Stimulated activated naive CD8-positive, alpha-beta T cell treated with anti-CD3 and anti-CD28 coated beads, Interleukin-15, Interleukin-2, amounts not matched to agents 100 ng/mL and 50 ng/mL, for 24 hours (primary cell): ENCODE data around the gene NPHP4.

Experiments
- H3K27ac Mint-ChIP-seq: one replicate; pipeline ENCODE4 v1.8.0; 2021; ENCODE audit warnings: mild to moderate bottlenecking, mixed read lengths
- H3K27me3 Mint-ChIP-seq: one replicate; pipeline ENCODE4 v1.8.0; 2021; ENCODE audit warnings: mixed read lengths
- H3K36me3 Mint-ChIP-seq: one replicate; pipeline ENCODE4 v1.8.0; 2021; ENCODE audit warnings: low read depth, mixed read lengths
- H3K4me1 Mint-ChIP-seq: one replicate; pipeline ENCODE4 v1.8.0; 2021; ENCODE audit warnings: low read depth, mixed read lengths
- H3K4me3 Mint-ChIP-seq: one replicate; pipeline ENCODE4 v1.8.0; 2021; ENCODE audit warnings: mild to moderate bottlenecking, mixed read lengths
- H3K9me3 Mint-ChIP-seq: one replicate; pipeline ENCODE4 v1.8.0; 2021; ENCODE audit warnings: mixed read lengths

Gene NPHP4

DNA sequence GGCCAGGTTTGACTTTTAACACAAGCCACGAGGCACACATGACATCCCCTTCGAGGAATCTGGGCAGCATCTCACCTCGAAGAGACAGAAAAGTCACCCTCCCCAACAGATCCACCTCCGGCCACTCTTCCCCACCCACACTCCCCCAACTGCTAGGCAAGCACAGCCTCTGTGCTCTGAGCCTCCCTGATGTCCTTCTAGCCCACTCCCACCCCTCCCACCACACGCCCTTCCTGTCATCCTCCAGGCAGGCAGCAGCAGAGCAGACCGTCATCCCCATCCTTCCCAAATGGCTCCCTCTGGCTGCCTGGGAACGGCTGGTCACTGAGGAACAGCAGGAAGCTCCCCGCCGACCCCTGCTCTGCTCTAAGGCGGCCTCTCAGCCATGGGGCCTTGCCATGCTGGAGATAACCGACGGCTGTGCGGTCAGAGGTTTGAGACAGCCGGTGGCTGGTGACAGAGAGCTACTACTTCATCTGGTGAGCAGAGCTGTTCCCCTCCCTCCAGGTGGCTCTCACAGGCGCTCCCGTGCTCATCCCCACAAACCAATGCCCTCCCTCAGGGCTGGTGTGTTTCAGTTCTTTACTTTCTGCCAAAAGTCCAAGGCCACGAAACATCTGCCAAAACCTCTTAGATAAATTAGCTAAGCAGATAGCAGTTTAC lies 25.6 kb downstream of the NPHP4 start:
- no peak overlapping the region for H3K27ac Mint-ChIP-seq
- H3K4me3 Mint-ChIP-seq, result no peak overlapping the region
- no peaks in the 10 kb centered on the region for H3K9me3 Mint-ChIP-seq

DNA sequence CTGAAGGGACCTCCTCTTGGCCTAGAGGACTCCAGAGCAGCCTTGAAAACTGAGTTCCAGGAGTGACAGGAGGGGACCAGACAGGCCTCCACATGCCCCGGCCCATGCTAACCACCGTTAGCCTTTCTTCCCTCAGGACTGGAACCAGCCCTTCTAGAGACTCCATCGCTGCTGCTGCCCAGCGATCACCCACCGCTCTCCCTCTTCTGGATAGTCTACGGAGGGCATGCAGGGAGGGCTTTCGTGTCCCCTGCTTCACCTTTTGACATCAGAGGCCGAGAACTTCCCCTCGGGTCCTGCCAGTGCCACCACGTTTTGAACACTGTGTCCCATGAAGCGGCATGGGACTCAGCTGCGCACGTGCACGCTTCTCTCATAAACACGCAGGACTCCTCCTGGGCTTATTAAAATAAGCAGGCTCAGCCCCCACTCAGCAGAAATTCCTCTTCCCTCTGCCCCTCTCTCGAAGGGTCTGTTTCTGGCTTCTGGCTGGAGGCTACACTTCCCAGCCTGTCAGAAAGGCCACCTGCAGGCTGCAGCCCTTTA lies 26.6 kb downstream of the NPHP4 start:
- H3K27ac Mint-ChIP-seq, result no peak overlapping the region
- H3K27me3 Mint-ChIP-seq, result no peaks in the 10 kb centered on the region
- H3K9me3 Mint-ChIP-seq, result no peaks in the 10 kb centered on the region
- H3K4me1 Mint-ChIP-seq, result no peaks in the 10 kb centered on the region
- H3K4me3 Mint-ChIP-seq, result no peak overlapping the region
- H3K36me3 Mint-ChIP-seq, result peaks cover 12% of the 10 kb centered on the region

More for the DNA sequence above, 25.6 kb downstream of the NPHP4 start:
- H3K4me1 Mint-ChIP-seq, result no peaks in the 10 kb centered on the region
- H3K36me3 Mint-ChIP-seq, result peaks cover 2% of the 10 kb centered on the region
- H3K27me3 Mint-ChIP-seq, result no peaks in the 10 kb centered on the region

DNA sequence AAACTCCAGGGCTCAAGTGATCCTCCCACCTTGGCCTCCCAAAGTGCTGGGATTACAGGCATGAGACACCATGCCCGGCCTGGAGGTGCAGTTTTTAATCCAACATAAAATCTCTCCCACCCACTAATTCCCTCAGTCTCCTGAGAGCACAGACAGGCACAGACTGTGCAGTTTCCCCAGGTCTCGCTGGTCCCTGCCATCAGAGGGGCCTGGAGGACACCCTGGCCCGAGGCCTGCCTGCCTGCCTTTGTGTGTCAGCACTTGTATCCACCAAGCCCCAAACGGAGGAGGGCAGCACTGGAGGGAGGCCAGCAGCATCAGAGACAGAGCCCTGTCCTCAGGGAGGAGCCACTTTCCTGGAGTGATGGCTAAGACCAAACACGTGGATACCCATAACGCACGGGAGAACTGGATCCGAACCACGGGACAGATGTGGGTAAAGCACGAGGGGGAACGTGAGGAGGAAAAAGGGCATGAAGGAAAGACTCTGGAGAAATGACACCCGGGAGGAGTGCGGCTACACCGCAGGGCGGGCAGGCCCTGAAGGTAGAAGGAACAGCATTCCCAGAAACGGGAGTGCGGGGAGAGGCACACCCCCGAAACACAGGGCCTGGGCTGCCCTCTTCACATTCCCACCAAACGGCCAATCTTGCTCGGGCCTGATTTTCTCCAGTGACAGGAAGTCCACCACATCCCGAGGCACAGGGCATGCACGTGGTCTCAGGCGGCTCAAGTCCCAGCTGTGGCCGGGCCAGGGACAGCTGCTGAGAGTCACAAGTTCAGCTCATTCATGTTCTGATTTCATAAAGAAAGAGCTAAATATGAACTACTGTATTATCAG lies 29.7 kb downstream of the NPHP4 start:
- no peaks in the 10 kb centered on the region for H3K4me1 Mint-ChIP-seq
- H3K9me3 Mint-ChIP-seq, result no peaks in the 10 kb centered on the region
- no peak overlapping the region for H3K4me3 Mint-ChIP-seq
- peaks cover 26% of the 10 kb centered on the region for H3K36me3 Mint-ChIP-seq
- H3K27me3 Mint-ChIP-seq, result no peaks in the 10 kb centered on the region
- no peak overlapping the region for H3K27ac Mint-ChIP-seq

DNA sequence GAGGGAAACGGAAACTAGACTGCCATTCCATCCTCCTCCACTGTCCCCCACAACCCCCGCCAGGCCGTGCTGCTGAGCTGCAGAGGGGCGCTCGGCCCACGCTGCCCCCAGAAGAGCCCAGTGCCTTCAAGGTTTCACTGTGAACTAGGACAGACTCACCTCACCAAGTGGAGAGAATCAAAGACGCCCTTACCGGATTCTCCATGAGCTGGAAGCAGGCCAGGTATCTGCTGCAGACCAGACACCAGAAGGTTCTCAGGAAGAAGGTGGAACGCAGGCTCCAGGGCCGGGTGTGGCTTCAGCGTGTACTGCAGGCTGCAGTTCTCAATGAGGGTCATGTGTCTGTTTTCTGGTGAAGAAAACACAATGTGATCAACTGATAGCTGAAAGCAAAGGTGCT lies 30.6 kb downstream of the NPHP4 start:
- Mint-ChIP-seq H3K36me3 (peaks cover 31% of the 10 kb centered on the region), H3K27ac (no peak overlapping the region), H3K27me3 (no peaks in the 10 kb centered on the region), H3K4me1 (no peaks in the 10 kb centered on the region), H3K4me3 (no peak overlapping the region), H3K9me3 (no peaks in the 10 kb centered on the region)

DNA sequence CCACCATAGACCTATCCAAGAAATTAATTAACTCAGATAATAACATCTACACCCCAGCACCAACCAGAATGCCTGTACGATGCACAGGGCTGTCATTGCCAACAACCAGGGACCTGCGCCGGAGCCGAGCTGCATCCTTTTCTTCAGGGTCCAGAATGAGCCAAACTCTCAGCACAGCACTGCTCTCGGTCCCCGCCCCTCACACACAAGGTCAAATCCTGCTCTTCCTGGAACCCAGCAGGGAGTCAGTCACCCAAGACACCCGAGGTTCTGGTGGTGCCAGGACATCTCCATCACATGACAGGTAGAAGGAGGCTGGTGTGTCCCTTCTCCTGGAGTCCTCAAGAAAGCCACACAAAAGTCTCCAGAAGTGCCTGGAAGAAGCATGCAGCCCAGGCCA lies 31.9 kb downstream of the NPHP4 start:
- H3K27ac Mint-ChIP-seq, result no peak overlapping the region
- no peaks in the 10 kb centered on the region for H3K9me3 Mint-ChIP-seq
- H3K4me1 Mint-ChIP-seq, result peaks cover 4% of the 10 kb centered on the region
- no peaks in the 10 kb centered on the region for H3K27me3 Mint-ChIP-seq
- H3K4me3 Mint-ChIP-seq, result no peak overlapping the region
- H3K36me3 Mint-ChIP-seq, result peaks cover 36% of the 10 kb centered on the region

DNA sequence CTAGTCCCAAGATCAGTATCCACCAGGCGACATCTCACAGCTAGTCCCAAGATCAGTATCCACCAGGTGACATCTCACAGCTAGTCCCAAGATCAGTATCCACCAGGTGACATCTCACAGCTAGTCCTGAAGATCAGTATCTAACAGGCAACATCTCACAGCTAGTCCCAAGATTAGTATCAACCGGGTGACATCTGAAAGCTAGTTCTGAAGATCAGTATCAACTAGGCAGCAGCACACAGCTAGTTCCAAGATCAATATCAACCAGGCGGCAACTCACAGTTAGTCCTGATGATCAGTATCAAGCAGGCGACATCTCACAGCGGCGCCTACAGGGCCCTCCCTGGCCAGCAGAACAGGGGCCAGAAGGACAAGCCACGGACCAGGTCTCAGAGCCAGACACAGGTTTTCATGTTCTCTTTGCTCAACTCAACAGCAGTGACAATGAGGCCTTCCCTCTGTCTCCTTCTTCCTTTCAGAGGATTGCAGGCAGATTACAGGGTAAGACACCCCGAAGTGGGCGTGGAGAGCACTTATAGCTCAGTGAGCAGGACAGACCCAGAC lies 32.5 kb downstream of the NPHP4 start:
- H3K4me1 Mint-ChIP-seq, result peaks cover 10% of the 10 kb centered on the region
- H3K27ac Mint-ChIP-seq, result no peak overlapping the region
- H3K9me3 Mint-ChIP-seq, result no peaks in the 10 kb centered on the region
- peaks cover 41% of the 10 kb centered on the region for H3K36me3 Mint-ChIP-seq
- H3K4me3 Mint-ChIP-seq, result no peak overlapping the region
- H3K27me3 Mint-ChIP-seq, result no peaks in the 10 kb centered on the region

DNA sequence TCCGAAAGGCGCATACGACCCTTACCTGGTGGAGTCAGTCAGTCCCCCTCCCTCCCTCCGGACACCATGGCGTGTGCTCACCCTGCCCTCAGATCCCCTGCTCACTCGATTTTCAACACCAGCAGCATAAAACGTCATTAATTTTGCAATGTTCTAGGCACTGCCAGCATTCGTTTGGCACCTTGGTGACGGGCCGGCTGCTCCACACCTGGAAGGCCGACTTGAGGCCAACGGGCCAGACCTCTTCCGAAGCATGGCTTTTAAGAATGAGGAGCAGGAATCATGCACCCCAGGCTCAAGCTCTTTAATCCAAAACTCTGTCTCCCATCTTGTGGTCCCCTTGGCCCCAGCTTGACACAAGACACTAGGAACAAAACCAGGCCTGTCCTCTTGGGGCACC lies 33.1 kb downstream of the NPHP4 start:
- H3K27ac Mint-ChIP-seq, result no peak overlapping the region
- peaks cover 41% of the 10 kb centered on the region for H3K36me3 Mint-ChIP-seq
- H3K4me3 Mint-ChIP-seq, result no peak overlapping the region

DNA sequence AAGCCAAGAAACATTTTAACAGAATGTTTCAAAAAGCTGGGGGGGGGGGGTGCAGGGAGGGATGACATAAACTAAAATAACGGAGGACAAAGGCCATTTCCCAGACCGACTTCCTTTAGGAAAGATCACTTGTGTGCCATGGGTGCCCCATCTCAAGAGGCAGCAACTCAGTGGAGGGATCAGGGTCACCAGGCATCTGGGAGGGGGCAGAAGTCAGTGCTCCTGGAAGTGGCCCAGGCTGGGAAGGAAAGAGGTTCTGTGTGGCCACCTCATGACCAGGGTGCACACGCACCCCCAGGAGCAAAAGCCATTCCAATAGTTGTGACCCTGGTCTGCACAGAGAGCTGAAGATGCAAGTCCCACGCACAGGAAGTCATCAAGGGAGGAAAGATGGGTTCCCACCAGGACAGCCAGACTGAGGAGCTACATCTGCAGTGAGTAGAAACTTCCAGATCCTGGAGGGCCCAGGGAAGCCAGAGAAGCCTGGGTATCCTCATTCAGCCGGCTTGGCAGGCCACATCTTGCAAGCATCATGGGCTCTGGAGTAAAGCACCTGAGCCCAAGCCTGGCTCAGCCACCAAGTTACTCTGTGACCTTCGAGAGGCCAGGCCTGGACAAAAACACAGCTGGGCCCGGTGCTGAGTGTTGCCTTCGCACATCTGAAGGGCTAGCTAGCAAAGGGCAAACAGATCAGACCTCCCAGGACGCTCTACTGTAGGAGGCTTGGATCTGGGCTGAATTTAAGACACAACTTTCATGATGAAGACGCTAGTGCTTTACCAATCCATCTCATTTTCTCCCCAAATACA lies 36.0 kb downstream of the NPHP4 start:
- no peaks in the 10 kb centered on the region for H3K27me3 Mint-ChIP-seq
- H3K4me3 Mint-ChIP-seq, result no peak overlapping the region
- peaks cover 14% of the 10 kb centered on the region for H3K4me1 Mint-ChIP-seq
- peaks cover 34% of the 10 kb centered on the region for H3K36me3 Mint-ChIP-seq
- H3K9me3 Mint-ChIP-seq, result no peaks in the 10 kb centered on the region
- H3K27ac Mint-ChIP-seq, result no peak overlapping the region

More for the DNA sequence above, 33.1 kb downstream of the NPHP4 start:
- no peaks in the 10 kb centered on the region for H3K27me3 Mint-ChIP-seq
- peaks cover 14% of the 10 kb centered on the region for H3K4me1 Mint-ChIP-seq
- no peaks in the 10 kb centered on the region for H3K9me3 Mint-ChIP-seq

DNA sequence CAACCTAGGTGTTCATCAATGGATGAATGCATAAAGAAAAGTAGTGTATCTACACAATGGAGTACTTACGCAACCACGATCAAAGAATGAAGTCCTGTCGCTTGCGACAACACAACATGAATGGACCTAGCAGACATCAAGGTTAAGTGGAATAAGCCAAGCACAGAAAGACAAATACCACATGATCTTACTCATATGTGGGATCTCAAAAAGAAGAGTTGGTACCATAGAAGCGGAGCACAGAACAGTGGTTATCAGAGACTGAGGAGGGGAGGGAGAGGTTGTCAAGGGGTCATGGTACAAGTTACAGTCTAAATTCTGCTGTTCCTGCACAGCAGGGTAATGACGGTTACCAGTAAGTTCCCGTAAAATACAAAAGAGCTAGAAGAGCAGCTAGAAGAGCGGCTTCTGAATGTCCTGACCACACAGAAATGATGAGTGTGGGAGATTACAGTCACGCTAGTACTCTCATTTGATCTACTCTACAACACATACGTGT lies 36.7 kb downstream of the NPHP4 start:
- peaks cover 28% of the 10 kb centered on the region for H3K36me3 Mint-ChIP-seq
- no peaks in the 10 kb centered on the region for H3K27me3 Mint-ChIP-seq
- H3K9me3 Mint-ChIP-seq, result no peaks in the 10 kb centered on the region
- no peak overlapping the region for H3K4me3 Mint-ChIP-seq
- no peak overlapping the region for H3K27ac Mint-ChIP-seq
- H3K4me1 Mint-ChIP-seq, result peaks cover 14% of the 10 kb centered on the region

DNA sequence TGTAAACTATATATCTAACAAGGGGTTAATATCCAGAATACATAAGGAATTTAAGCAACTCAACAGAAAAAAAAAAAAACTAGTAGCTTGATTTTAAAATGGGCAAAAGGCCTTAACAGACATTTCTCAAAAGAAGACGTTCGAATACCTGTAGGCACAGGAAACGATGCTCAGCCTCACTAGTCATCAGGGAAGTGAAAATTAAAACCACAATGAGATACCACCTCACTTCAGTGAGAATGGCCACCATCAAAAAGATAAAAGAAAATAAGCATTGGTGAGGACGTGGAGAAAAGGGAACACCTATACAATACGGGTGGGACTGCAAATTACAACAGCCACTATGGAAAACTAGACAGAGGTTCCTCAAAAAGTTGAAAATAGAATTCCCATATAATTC lies 37.3 kb downstream of the NPHP4 start:
- Mint-ChIP-seq H3K36me3 (peaks cover 24% of the 10 kb centered on the region), H3K4me1 (peaks cover 14% of the 10 kb centered on the region), H3K27me3 (no peaks in the 10 kb centered on the region), H3K4me3 (no peak overlapping the region), H3K9me3 (no peaks in the 10 kb centered on the region), H3K27ac (no peak overlapping the region)

DNA sequence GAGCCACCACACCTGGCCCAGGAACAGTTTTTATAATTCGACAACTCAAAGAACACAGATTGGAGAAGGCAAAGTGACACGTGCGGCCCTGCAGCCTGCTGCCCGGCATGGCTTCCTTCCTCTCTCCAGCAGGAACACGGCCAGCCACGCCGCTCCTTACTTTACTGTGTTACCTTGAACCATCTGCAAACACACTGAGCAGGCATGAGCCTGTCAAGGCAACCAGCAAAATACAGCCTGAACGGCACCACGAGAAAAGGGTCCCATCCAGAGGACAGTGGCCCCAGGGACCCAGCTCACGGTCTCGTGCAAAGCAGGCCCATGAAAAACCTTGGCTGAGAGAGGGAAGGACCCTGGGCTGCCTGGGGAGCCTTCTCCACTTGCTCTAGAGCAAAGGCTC lies 38.8 kb downstream of the NPHP4 start:
- Mint-ChIP-seq H3K4me1 (peaks cover 14% of the 10 kb centered on the region), H3K27ac (no peak overlapping the region), H3K36me3 (peaks cover 29% of the 10 kb centered on the region), H3K4me3 (no peak overlapping the region), H3K9me3 (no peaks in the 10 kb centered on the region), H3K27me3 (no peaks in the 10 kb centered on the region)

DNA sequence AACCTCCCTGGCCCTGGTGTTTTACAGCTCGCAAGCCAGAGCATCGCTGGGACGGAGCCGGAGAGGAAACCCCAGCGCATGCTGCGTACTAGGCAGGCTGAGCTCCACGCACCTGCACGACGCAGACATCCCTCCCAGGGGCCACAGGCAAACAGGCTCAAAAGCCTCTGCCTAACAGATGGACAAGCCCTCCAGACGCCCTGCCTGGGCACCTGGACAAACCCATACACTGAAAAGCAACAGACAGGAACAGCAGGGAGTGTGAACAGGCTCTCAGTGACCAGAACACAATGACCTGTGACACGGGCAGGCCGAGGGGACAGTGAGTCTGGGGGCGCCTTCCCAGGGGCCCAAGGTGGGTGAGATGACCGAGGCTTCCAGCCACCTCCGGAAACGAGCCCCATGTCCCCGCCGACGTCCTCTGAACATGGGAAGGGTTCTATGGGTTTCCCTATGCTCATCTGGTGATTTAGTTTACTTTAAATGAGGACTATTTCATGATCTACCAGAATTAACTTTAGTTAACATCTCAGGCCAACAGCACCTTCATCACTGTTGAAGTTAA lies 40.3 kb downstream of the NPHP4 start:
- H3K4me1 Mint-ChIP-seq, result peaks cover 14% of the 10 kb centered on the region
- no peak overlapping the region for H3K4me3 Mint-ChIP-seq
- H3K9me3 Mint-ChIP-seq, result no peaks in the 10 kb centered on the region
- H3K36me3 Mint-ChIP-seq, result peaks cover 32% of the 10 kb centered on the region
- H3K27me3 Mint-ChIP-seq, result no peaks in the 10 kb centered on the region
- H3K27ac Mint-ChIP-seq, result no peak overlapping the region

DNA sequence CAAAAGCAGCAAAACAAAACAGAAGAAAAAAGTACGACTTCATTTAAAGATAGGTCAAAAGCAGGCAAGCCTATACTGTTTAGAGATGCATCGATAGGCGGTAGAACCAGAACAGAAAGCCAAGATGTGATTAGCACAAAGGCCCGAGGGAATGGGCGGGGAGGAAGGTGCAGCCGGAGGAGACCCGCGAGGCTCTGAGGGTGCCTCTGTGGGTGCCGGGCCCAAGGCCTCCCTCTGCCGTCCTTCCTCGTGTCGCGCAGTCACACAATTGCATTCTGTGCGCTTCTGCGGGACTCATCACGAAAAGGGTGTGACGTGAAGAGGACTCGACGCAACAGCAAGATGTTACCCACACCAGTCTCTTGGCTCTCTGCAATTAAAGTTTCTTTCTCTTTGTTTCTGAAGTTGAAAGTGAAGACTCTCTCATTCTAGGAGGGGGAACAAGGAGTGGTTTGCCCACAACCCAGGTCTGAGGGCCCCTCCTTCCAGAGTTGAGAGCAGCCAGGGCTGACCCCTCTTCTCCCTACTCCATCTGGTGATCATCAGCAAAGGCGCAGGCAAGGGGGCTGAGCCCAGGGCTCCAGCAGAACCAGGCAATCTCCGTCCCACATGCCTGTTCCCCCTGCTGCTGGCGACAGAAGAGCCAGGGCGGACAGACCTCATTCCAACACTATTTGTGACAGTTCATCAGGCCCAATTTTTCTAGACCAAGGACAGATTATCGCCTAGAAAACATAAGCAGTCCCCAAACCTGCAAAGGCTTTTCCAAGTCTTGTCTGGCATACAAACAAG lies 41.0 kb downstream of the NPHP4 start:
- Mint-ChIP-seq H3K9me3 (no peaks in the 10 kb centered on the region), H3K36me3 (peaks cover 32% of the 10 kb centered on the region), H3K4me1 (peaks cover 14% of the 10 kb centered on the region), H3K4me3 (no peak overlapping the region), H3K27ac (no peak overlapping the region), H3K27me3 (no peaks in the 10 kb centered on the region)
